Measurements from ENCODE around the gene XIRP1. TPM values are rescaled to one million over a fixed set of nuclear protein-coding genes. Genes with fewer than 3 reads are reported as not detected.

The XIRP1 gene
- total RNA-seq, 1 experiment from 2014 or later, result 1.9 TPM

DNA sequence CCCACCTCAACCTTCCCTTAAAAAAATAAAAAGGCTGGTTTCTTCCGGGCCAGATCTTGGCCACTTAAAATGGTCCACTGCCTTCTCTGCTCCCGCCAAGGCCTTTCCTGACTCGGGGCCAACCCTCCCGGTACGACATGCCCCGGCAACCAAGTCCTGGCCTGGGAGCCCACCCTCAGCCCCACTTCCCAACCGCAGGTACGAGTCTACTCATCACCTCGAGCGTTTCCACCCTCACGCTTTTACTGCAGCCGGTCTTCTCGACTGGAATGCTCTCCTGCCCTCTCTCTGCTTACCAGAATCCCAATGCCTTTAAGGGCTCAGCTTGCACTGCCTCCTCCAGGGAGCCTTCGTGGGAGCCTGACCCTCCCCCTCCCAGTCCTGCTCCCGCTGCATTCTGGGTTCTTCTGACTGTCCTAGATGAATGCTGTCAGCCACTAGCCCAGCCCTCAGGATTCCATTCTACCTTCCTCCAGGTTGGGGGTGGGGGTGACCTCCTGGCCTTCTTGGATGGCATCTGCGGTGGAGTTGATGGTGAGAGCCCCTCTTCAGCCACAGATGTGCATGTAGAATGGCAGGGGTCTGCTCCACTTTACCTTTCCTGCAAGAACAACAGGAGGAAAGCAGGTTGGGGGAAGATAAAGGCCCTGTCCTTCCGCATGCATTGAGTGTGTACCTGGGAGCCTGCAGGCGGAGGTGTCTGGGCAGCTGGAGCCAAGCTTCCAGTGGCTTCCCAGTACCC is 37.9 kb downstream of the XIRP1 start:
- H3K27ac ChIP-seq, result no peak overlapping the region
- no peaks in the 10 kb centered on the region for H3K9me3 ChIP-seq (replicated peaks)
- no peak overlapping the region for H3K4me3 ChIP-seq
- no peaks in the 10 kb centered on the region for H3K27me3 ChIP-seq (replicated peaks)
- no peak for DNase-seq (ENCODE audit: low read depth in 1 of 2, low spot score in 2 of 2)
- H3K36me3 ChIP-seq, result peaks cover 11% of the 10 kb centered on the region
- peaks cover 39% of the 10 kb centered on the region for H3K4me1 ChIP-seq (replicated peaks)

DNA sequence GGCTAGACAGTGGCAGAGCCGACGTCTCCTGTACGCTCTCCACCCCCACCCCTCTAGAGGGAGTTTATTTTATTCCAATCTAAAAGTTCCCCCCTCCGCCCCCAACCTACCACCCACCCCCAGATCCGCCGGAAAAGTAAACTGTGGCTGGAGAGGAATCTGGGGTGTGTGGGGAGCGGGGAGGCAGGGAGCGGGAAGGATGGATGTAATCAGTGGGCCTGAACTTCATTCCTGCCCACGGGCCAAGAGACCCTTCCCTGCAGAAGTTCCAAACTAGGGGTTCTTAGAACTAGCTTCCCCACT is 38.5 kb downstream of the XIRP1 start:
- Histone ChIP-seq H3K9me3 (replicated peaks) (no peaks in the 10 kb centered on the region), H3K4me1 (replicated peaks) (peaks cover 44% of the 10 kb centered on the region), H3K27me3 (replicated peaks) (no peaks in the 10 kb centered on the region), H3K4me3 (peak overlapping the region; percentile 98), H3K27ac (no peak overlapping the region; the same call in 1 of the 2 replicates), H3K36me3 (peaks cover 11% of the 10 kb centered on the region)
- no peak for DNase-seq (ENCODE audit: low read depth in 1 of 2, low spot score in 2 of 2)

DNA sequence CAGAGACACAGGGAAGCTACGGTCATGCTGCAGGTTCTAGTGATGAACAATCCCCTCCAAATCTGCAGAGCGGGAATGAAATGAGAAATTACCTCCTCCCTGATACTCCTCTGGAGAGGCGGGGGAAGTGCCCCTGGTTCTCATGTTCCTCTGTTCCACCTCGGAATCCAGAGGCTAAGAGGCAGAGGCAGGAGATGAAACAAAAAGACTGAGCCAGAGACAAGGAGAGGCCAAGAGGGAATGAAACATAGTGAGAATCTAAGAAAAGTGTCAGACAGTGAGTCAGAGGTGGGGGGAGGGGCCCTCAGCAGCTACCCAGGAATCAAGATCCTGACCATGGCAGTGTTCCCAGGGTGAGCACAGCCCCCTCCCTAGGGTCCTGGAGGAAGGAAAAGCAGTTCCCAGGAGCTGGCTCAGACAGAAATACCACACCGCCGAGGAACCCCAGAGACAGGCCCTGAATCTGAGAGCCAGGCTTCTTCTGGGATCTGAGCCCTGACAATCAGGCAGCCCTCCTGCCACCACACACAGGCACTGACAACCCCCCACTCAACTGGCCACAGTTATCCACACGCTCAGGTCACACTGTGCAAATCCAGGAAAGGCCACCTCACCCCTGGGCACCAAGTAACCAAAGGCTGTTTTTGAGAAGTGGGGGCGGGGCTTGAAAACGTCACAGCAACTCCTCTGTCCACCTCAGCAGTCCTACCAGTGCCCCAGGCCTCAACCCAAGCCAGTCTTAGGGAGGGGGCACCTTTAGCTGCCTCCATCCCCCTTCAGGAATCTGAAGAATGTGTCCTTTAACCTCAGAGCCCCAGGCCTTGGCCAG is 41.4 kb downstream of the XIRP1 start:
- no peaks in the 10 kb centered on the region for H3K9me3 ChIP-seq (replicated peaks)
- H3K27me3 ChIP-seq (replicated peaks), result no peaks in the 10 kb centered on the region
- peak overlapping the region; percentile 98 for H3K4me3 ChIP-seq
- peaks cover 73% of the 10 kb centered on the region for H3K4me1 ChIP-seq (replicated peaks)
- H3K36me3 ChIP-seq, result peaks cover 18% of the 10 kb centered on the region
- peak overlapping the region; percentile 98 for H3K27ac ChIP-seq
- DNase-seq (ENCODE audit: low read depth in 1 of 2, low spot score in 2 of 2), result peak; percentile 94 to 95

DNA sequence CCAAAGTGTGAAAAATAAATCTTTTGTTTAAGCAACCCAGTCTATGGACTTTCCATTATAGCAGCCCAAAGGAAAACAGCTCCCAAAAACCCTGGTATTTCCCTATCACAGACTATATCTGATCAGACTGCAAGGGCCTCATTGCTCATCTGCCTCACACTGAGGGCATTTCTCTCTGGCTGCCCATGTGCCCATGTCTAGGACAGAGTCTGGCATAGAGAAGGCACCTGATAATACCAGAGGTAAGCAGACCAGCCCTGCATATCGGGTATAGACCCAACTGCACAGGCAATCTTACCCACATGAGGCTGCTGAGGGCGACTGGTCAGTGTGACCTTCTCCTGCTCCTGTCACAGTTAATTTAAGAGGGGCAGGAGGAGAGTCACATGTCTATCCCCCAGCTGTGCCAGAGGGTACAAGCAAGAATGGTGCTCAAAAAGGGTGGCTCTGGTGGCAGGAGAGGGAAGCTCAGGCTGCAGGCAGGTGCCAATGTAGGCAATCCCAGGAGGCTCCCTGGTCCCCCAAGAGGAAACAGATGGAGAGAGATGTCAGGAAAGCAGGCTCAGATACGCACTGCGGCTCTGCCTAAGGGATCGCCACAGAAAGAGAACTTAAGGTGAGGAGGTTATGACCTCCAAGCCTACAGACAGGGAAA is 42.1 kb downstream of the XIRP1 start:
- H3K4me1 ChIP-seq (replicated peaks), result peaks cover 76% of the 10 kb centered on the region
- no peaks in the 10 kb centered on the region for H3K9me3 ChIP-seq (replicated peaks)
- H3K27ac ChIP-seq, result peak overlapping the region; percentile 98
- H3K36me3 ChIP-seq, result peaks cover 26% of the 10 kb centered on the region
- DNase-seq (ENCODE audit: low read depth in 1 of 2, low spot score in 2 of 2), result no peak
- no peaks in the 10 kb centered on the region for H3K27me3 ChIP-seq (replicated peaks)
- H3K4me3 ChIP-seq, result peak overlapping the region; percentile 98

DNA sequence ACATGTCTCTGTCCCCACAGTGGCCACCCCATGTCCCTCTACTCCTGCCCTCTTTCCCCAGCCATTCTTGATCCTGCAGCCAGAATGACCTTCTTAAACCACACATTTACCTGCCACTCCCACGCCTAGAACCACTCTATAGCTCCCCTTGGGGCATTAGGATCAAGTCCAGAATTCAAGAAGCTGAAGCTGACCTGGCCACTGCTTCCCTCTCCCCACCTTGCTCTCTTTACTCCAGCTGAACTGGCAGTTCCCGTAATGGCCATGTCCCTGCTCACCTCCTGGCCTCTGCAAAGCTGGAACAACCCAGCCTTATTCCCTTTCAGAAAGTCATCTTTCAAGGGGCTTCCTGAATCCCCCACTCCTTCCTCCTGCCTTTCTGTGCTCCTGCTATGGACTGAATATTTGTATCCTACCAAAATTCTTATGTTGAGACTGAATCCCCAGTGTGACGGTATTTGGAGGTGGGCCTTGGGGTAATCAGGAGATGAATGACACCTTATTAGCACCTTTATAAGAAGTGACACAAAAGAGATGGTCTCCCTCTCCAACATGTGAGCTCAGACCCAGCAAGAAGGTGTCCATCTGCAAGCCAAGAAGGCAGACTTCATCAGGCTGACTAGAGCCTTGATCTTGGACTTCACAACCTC is 42.8 kb downstream of the XIRP1 start:
- H3K27ac ChIP-seq, result no peak overlapping the region
- H3K9me3 ChIP-seq (replicated peaks), result no peaks in the 10 kb centered on the region
- peaks cover 75% of the 10 kb centered on the region for H3K4me1 ChIP-seq (replicated peaks)
- H3K4me3 ChIP-seq, result no peak overlapping the region
- no peaks in the 10 kb centered on the region for H3K27me3 ChIP-seq (replicated peaks)
- no peak for DNase-seq (ENCODE audit: low read depth in 1 of 2, low spot score in 2 of 2)
- H3K36me3 ChIP-seq, result peaks cover 30% of the 10 kb centered on the region

DNA sequence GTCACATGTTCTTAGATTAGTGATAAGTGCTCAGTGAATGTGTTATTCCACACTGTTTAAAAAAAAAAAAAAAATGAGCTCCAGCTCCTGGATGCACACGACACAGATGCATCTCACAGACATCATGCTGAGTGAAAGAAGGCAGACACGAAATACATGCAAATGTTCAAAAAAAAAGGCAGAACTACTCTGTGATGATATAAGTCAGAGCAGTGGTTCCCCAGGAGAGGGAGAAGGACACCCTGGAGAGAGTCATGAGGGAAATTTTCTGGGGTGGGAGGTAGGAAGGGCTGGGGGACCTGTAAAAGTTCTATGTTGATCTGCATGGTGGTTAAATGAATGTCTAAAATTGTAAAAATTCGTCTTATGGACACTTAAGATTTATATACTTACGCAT is 43.3 kb downstream of the XIRP1 start:
- Histone ChIP-seq H3K9me3 (replicated peaks) (no peaks in the 10 kb centered on the region), H3K4me3 (no peak overlapping the region), H3K36me3 (peaks cover 36% of the 10 kb centered on the region), H3K27ac (peak overlapping the region; percentile 75; the same call in 1 of the 2 replicates), H3K4me1 (replicated peaks) (peaks cover 69% of the 10 kb centered on the region), H3K27me3 (replicated peaks) (no peaks in the 10 kb centered on the region)
- no peak for DNase-seq (ENCODE audit: low read depth in 1 of 2, low spot score in 2 of 2)

DNA sequence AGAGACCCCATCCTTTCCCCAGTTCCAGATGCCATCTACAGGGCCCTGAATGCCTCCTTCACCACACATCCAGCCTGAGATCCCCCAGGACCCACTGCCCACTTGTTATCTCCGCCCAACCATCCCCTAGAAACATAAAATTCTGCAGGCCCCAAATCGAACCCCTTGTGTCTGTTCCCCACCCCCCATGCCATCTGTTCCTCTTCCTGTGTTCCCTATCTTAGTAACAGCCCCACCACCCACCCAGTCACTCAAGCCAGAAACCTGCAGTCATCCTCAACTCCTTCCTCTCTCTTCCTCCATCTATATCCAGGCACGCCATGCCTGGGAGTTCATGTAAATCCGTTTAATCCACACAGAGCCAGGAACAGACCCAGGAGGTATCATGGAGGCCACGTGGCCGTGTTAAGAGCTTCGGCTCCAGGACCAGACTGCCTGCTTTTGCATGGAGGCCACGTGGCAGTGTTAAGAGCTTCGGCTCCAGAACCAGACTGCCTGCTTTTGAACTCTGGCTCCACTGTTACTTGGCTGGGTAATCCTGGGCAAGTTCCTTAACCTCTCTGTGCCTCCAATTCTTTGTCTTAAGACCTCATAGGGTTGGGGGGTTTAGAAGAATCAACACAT is 43.8 kb downstream of the XIRP1 start:
- Histone ChIP-seq H3K36me3 (peaks cover 41% of the 10 kb centered on the region), H3K9me3 (replicated peaks) (no peaks in the 10 kb centered on the region), H3K27me3 (replicated peaks) (no peaks in the 10 kb centered on the region), H3K4me1 (replicated peaks) (peaks cover 69% of the 10 kb centered on the region), H3K4me3 (no peak overlapping the region), H3K27ac (peak overlapping the region; percentile 75)
- DNase-seq (ENCODE audit: low read depth in 1 of 2, low spot score in 2 of 2), result no peak

DNA sequence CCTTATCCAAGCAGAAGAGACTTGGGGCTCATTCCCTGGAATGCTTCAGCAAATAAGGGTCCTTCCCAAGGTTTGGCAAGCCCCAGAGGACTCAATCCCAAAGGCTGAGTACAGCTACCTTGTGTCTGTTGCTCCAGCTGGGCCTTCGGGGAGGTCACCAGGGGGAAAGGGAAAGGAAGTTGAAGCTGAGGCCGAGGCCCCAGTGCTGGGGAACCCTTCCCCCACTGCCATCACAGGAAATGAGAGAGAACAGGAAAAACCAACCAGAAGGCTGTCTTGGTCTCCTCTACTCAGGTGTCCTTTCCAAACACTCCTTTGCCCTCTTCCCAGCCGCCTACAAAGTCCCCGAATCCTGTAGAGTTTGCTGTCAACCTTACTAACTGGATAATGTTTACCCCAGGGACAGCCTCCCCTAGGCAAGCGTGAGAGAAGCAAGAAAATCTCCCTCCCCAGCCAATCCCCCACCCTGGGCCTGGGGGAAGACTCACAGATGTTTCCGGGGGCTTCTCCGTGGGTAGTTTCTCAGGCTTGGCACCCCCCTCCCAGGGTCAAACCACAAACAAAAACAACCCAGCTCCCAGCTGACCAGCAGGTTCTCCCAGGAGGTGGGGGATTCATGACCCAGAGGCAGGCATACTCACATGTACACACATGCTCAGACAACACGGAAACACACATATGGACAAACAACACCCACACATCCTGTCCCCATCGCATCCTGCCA is 44.5 kb downstream of the XIRP1 start:
- H3K27ac ChIP-seq, result peak overlapping the region; percentile 75
- DNase-seq (ENCODE audit: low read depth in 1 of 2, low spot score in 2 of 2), result peak in 1 of 2 experiments; percentile 57
- H3K36me3 ChIP-seq, result peaks cover 42% of the 10 kb centered on the region
- peaks cover 69% of the 10 kb centered on the region for H3K4me1 ChIP-seq (replicated peaks)
- H3K9me3 ChIP-seq (replicated peaks), result no peaks in the 10 kb centered on the region
- no peak overlapping the region for H3K4me3 ChIP-seq
- no peaks in the 10 kb centered on the region for H3K27me3 ChIP-seq (replicated peaks)

DNA sequence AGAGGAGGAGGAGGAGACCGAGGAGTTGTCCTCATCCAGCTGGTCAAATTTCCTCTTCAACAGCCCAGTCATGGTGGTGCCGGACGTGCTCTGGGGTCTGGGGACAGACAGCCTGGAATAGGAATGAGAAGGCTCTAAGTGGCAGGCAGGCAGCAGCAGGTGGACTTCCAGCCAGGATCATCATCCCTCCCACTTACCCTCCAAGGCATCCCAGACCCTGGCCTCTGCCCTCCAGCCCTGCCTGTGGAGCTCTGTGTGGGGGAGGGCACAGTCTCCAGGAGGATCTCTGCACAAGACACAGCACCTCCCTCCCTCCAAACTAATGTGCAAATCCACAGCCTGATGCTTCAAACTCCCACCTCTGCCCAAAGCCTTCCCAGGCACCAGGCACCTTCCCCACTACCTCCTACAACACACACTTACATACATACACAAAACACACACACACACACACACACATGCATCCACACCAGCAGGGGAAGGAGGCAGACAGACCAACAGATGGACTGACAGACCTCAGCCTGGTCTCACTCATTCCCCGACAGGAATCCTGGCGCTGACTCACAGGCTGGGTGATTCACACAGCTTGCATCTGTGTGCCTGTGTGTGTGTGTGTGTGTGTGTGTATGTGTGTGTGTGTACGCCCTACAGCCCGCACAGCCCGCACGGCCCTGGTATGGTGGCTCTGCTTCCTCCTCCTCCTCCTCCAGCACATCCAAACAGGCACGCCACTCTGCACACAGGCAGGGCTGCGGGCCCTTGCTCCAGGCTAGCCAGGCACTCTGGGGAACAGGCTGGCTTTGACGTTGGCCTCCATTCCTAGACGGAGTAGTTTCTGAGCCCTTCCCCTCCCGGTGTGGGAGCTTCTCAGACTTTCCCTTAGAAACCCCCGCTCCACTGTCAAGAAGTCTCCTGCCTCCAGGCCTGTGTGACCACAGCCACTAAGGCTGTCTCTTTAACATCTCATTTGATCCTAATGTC is 45.5 kb downstream of the XIRP1 start:
- Histone ChIP-seq H3K4me3 (no peak overlapping the region), H3K9me3 (replicated peaks) (no peaks in the 10 kb centered on the region)
- peak; percentile 93 for DNase-seq (ENCODE audit: low read depth in 1 of 2, low spot score in 2 of 2)

DNA sequence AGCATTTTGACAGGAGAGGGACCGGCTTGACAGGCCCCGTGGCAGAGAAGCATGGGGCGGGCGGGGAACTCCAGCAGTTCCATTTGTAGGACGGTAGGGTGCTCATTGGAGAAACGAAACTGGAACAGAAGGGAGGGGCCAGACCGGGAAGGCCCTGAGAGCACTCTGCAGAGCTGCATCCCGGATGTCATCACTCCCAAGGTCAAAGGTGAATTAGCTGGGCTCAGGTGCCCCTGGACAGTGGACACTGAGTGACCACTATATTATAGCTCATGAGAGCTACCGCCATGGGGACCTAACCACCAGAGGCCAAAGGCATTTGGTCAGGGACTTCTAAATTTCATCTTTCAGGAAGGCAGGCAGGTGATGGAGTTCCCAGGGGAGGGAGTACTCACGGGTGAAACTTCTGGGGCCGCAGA is 46.3 kb downstream of the XIRP1 start:
- Histone ChIP-seq H3K9me3 (replicated peaks) (no peaks in the 10 kb centered on the region), H3K4me3 (no peak overlapping the region), H3K4me1 (replicated peaks) (peaks cover 53% of the 10 kb centered on the region), H3K36me3 (peaks cover 54% of the 10 kb centered on the region), H3K27me3 (replicated peaks) (no peaks in the 10 kb centered on the region), H3K27ac (peak overlapping the region; percentile 75)
- no peak for DNase-seq (ENCODE audit: low read depth in 1 of 2, low spot score in 2 of 2)

More for the DNA sequence above, 45.5 kb downstream of the XIRP1 start:
- H3K4me1 ChIP-seq (replicated peaks), result peaks cover 61% of the 10 kb centered on the region
- H3K27ac ChIP-seq, result peak overlapping the region; percentile 75
- H3K27me3 ChIP-seq (replicated peaks), result no peaks in the 10 kb centered on the region
- H3K36me3 ChIP-seq, result peaks cover 46% of the 10 kb centered on the region

DNA sequence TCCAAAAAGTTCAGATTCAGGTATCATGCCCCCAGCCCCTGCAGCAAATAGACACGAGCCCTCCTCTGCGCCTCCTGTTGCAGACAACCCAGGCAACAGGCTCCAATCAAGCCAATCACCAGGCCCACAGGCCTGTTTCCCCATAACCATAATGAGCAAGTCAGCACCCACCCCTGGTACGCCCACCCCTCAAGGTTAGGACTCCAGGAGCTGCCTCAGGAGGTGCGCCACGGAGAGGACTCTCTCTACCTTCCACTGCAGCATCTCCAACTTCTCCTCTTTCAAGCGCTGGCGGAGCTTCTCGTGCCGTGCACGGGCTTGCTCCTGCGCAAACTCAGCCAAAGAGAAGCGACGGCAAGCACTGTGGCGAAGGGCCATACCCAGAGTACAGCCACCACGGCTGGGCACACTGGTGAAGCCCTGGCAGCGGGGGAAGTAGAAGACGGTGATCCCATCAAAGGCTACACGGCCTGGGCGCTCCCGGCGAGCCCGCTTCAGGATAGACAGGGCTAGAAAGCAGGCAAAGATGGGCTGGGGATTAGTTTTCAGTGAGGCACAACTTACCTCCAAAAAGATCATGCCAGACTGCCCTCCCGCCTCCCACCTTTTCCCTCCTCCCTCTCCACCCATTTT is 47.5 kb downstream of the XIRP1 start:
- DNase-seq (ENCODE audit: low read depth in 1 of 2, low spot score in 2 of 2), result no peak
- H3K36me3 ChIP-seq, result peaks cover 67% of the 10 kb centered on the region
- no peaks in the 10 kb centered on the region for H3K27me3 ChIP-seq (replicated peaks)
- no peak overlapping the region for H3K4me3 ChIP-seq
- peaks cover 41% of the 10 kb centered on the region for H3K4me1 ChIP-seq (replicated peaks)
- no peak overlapping the region for H3K27ac ChIP-seq
- H3K9me3 ChIP-seq (replicated peaks), result no peaks in the 10 kb centered on the region

Data from SJSA1 (cell line).